ENCODE results near the gene IRS2. TPM values are rescaled to one million over a fixed set of nuclear protein-coding genes. Genes with fewer than 3 reads are reported as not detected.

IRS2 gene
- total RNA-seq, 2 experiments from 2014 or later, result 2.8 TPM

- Mint-ChIP-seq H3K9me3 (no peaks in the 10 kb centered on the region), H3K27ac (no peak overlapping the region), H3K36me3 (ENCODE audit: low read depth) (peaks cover 3% of the 10 kb centered on the region), H3K4me3 (no peak overlapping the region), H3K27me3 (peaks cover 11% of the 10 kb centered on the region), H3K4me1 (ENCODE audit: low read depth) (peaks cover 6% of the 10 kb centered on the region)
- DNase-seq, result no peak
- no peak for ATAC-seq
- POLR2A ChIA-PET, result no interaction called here
- intact Hi-C loops (cut with micrococcal nuclease), result no loop called here
- no peak for TF ChIP-seq CTCF (IDR thresholded peaks at IDR 0.05)
- CTCF ChIA-PET, result no interaction called here
Measured at GRCh38 chr13:109728791-109729731, 57.3 kb downstream of the IRS2 start.

- ATAC-seq (no peak), DNase-seq (no peak)
- peaks cover 3% of the 10 kb centered on the region for H3K36me3 Mint-ChIP-seq (ENCODE audit: low read depth)
- H3K9me3 Mint-ChIP-seq, result no peaks in the 10 kb centered on the region
- ChIA-PET POLR2A (no interaction called here), CTCF (no interaction called here)
- peaks cover 9% of the 10 kb centered on the region for H3K27me3 Mint-ChIP-seq
- H3K27ac Mint-ChIP-seq, result no peak overlapping the region
- intact Hi-C loops (cut with micrococcal nuclease), result no loop called here
- peaks cover 6% of the 10 kb centered on the region for H3K4me1 Mint-ChIP-seq (ENCODE audit: low read depth)
- H3K4me3 Mint-ChIP-seq, result no peak overlapping the region
- TF ChIP-seq CTCF (IDR thresholded peaks at IDR 0.05), result no peak
Measured at GRCh38 chr13:109728061-109728460, 58.3 kb downstream of the IRS2 start.

DNA sequence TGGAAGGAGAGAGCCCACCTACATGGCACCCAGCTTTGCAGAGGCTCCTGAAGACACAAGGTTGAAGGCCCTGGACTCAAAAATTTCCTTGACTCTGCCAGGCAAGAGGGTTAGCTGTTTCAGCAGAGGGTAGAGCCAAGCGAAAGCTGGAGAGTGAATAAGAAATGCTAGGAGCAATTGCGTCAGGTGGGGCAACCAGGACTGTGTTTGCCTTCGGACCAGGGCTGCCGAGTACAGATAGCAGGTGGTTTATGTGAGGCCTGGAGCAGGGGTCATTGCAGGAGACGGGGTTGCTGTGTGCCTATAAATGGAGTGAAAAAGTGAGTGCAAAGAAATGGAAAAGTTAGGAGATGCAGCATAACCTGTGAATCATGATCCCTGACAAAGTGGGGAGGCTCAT, 59.1 kb downstream of the IRS2 start:
- ATAC-seq (no peak), DNase-seq (no peak)
- Mint-ChIP-seq H3K4me1 (ENCODE audit: low read depth) (peaks cover 6% of the 10 kb centered on the region), H3K27me3 (peaks cover 9% of the 10 kb centered on the region), H3K36me3 (ENCODE audit: low read depth) (peaks cover 2% of the 10 kb centered on the region), H3K27ac (no peak overlapping the region), H3K9me3 (no peaks in the 10 kb centered on the region), H3K4me3 (no peak overlapping the region)
- ChIA-PET POLR2A (no interaction called here), CTCF (no interaction called here)
- TF ChIP-seq CTCF (IDR thresholded peaks at IDR 0.05), result no peak
- intact Hi-C loops (cut with micrococcal nuclease), result no loop called here

DNA sequence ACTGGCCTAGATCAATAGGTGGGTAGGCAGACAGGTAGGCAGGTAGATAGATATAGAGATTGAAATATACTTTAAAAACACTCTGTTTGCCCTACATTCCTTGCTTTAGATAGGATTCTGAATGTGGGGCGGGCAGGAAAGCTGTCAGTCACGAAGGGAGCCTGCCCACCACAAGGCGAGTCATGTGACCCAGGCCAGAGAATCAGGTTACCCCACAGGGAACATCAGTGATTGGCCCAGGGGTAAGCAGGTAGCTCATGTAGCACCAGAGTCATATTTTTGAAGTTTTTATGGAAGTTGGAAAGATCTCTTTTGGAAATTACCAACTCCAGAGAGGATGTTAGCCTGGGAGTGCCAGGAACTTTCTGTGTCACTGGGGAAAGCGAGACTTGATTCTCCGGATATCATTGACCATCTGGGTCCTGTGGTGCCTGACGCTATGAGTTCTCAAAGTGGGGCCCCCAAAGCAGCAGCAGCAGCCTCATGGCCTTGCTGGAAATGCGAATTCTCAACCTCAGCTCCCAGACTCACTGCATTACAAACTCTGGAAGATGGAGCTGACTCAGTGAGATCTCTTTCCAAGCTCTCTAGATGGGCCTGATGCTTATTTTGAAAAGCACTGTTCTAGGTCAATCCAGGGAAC, 60.3 kb downstream of the IRS2 start:
- Mint-ChIP-seq H3K27ac (no peak overlapping the region), H3K27me3 (peaks cover 6% of the 10 kb centered on the region), H3K9me3 (no peaks in the 10 kb centered on the region), H3K4me3 (no peak overlapping the region), H3K36me3 (ENCODE audit: low read depth) (no peaks in the 10 kb centered on the region), H3K4me1 (ENCODE audit: low read depth) (no peaks in the 10 kb centered on the region)
- ChIA-PET POLR2A (no interaction called here), CTCF (no interaction called here)
- no peak for TF ChIP-seq CTCF (IDR thresholded peaks at IDR 0.05)
- ATAC-seq (no peak), DNase-seq (no peak)
- intact Hi-C loops (cut with micrococcal nuclease), result no loop called here

DNA sequence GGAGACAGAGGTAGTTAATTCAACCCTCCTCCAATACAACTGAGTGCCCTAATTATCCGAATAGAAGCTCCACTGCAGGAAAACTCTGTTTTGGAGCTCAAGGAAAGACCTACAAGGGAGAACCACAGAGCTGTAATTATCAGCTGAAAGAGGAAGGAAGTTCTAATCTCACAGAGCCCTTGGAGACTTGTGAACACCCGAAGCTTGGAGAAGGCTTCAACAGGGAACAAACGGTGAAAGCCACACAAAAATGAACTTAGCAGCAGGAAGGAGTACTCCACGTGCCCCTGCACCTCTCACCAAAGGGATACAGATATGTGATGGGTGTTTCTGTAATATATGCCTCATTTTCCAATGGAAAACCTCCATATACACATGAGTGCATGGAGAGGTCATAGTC, 61.1 kb downstream of the IRS2 start:
- Mint-ChIP-seq H3K36me3 (ENCODE audit: low read depth) (no peaks in the 10 kb centered on the region), H3K27me3 (peaks cover 7% of the 10 kb centered on the region), H3K27ac (no peak overlapping the region), H3K4me1 (ENCODE audit: low read depth) (no peaks in the 10 kb centered on the region), H3K4me3 (no peak overlapping the region), H3K9me3 (no peaks in the 10 kb centered on the region)
- CTCF ChIA-PET, result no interaction called here
- DNase-seq (no peak), ATAC-seq (no peak)
- POLR2A ChIA-PET, result no interaction called here
- intact Hi-C loops (cut with micrococcal nuclease), result no loop called here
- TF ChIP-seq CTCF (IDR thresholded peaks at IDR 0.05), result no peak

Measured in activated CD8-positive, alpha-beta T cell treated with anti-CD3 and anti-CD28 coated beads for 36 hours (primary cell).